GM12891 (cell line): ENCODE results near the gene ARHGEF4.

Experiments used
- PAX5 ChIP-seq: IDR thresholded peaks from 2 replicates; pipeline ENCODE4 v1.6.1; 2011; ENCODE audit warnings: low read length, moderate library complexity, mild to moderate bottlenecking; ENCODE audit not compliant: insufficient read depth, severe bottlenecking
- POLR2A ChIP-seq: IDR thresholded peaks from 2 replicates; pipeline ENCODE4 v1.6.1; 2011; ENCODE audit warnings: low read depth, low read length, control low read depth
- POLR2AphosphoS5 ChIP-seq: IDR thresholded peaks from 2 replicates; pipeline ENCODE4 v1.6.1; 2011; ENCODE audit warnings: low read depth, low read length, control low read depth
- SPI1 ChIP-seq: IDR thresholded peaks from 2 replicates; pipeline ENCODE4 v1.6.1; 2011; ENCODE audit warnings: low read depth, low read length, control low read depth

DNA sequence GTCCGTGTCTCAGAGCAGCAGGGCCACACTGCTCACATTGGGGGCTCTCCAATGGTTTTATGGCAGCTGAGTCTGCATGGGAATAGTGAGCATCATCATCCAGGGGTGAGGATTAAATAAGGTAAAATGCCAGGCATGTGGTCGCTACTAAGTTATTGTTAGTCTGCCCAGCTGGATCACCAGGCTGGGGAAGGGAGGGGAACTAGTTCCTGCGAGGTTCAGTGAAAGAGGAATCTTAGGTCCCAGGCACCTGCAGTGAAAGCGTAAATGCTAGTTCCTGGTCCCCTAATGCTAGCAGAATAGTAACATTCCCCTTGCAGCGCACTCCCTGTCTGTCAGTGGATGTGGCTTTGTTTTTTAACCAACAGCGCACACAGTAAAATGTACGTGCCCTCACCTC, 60.1 kb downstream of the ARHGEF4 start:
- TF ChIP-seq POLR2AphosphoS5 = no peak
- no peak for TF ChIP-seq POLR2A
- TF ChIP-seq SPI1 = no peak
- no peak for TF ChIP-seq PAX5
